HG02852 (cell line): ENCODE data around the gene TOMM20L.

Source experiments
- ATAC-seq: cut with Tn5 transposase; IDR thresholded peaks from one replicate; pipeline ENCODE4 v1.9.1; 2021; ENCODE audit warnings: mild to moderate bottlenecking, moderate library complexity; ENCODE audit not compliant: unreplicated experiment

TOMM20L gene

DNA sequence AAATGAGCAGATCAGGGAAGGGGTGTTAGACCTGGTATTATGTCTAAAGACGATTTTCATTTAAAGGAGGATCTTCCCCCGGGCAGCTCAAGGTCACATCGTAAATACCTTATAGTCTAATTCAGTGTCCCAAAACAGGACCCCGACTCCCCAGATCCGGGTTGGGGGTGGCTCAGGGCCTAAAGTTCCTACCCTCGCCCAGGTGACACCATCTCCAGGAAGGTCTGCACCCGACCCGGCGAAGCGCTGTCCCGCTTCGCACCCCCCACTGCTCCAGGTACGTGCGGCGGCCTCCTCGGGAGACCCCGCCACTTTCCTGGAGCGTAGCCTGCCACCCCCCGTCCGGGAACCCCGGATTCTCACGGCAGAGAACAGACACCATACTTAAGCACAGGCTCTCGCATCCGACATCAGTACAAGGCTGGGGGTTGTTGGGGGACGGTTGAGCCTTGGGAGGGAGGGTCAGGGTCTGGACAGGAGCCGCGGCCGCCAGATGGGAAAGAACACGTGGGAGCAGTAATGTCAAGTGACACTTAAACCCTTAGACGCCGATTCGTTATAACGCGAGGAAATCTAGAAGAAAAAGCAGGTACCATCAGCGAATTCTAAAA is 31.0 kb downstream of the TOMM20L start:
- ATAC-seq = peak; percentile 36

DNA sequence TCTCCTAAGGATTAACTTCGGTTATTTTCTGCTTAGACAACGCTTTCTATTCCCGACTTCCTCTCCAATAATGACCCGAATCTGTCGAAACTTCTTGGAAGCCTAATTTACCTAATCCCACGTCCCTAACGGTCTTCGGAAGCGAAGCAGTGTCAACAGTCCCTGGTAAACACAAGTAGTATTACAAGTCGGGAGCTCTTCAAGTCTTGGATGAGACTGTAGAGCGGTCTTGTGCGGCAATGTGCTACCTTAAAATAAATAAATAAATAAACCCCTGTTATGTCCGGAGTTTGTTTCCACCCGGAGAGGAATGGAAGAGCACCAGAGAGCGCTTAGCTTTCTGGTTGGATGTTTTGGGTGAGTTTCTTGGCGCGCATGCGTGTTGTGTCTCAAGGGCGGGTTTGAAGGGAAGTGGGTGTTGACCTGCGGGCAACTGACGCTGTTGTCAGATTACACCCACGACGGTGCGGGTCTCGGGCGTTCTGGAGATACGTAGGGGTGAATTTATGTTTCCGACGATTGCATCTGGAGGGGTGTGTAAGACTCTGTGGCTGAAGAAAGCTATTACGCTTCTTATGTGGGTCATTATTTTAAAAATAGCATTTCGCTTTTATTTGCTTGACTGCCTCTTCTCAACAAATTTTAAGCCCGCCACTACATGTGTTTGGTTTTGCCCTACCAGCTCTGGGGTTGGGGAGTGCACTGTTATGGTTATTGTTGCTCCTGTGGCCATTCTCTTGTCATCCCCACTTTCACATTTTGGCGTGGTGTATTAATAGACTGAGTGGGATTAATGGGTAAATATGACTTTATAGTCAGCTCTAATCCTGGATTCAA is 31.8 kb downstream of the TOMM20L start, which contains the start of the genes KIAA0586 and TIMM9:
Gene KIAA0586 (plus strand): TSS at position 439 of the 837 bp plus-strand sequence. CDS start 546 bp downstream, outside the sequence.
Gene TIMM9 (minus strand): TSS at position 251 of the 837 bp plus-strand sequence. CDS start 15,586 bp downstream, outside the sequence.
- ATAC-seq = peak; percentile 88

DNA sequence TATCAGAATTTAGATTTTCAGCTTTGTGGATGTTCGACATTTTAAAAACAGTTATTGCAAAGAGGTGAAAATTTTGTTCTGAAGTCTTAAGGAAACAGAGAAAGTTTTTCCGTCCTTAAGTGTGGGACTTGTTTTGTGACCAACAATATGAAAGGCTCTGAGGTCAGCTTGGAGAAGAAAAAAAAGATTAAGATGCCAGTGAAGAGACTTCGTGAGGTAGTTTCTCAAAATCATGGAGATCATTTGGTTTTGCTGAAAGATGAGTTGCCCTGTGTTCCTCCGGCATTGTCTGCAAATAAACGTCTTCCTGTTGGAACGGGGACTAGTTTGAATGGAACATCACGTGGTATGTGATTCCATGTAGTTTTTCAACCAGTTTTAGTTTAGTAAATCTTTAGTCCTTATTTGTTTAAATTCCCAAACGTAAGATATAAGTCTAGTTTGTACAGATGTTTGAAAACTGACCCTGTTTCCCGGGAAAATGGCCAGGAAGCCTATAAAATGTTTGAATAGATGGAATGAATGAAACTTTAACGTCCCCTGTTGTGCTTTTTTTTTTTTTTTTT is 32.5 kb downstream of the TOMM20L start:
- no peak for ATAC-seq

DNA sequence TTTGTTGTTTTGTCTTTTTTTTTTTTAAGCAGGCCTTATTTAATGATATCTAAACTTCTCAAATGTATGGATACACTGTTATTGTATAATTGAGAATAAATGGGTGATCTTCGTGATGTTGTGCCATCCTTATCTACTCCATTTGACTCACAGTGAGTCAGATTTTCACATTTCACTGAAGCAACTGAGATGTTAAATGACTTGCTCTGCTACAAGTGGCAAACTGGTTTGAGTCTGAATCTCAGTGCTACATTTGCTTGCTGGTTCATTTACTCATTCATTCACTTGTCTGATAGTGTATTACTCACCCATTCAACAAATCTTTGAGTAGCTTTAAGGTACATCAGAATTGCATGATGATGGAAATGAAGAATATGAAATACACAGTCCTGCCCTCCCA is 34.4 kb downstream of the TOMM20L start:
- ATAC-seq = no peak

DNA sequence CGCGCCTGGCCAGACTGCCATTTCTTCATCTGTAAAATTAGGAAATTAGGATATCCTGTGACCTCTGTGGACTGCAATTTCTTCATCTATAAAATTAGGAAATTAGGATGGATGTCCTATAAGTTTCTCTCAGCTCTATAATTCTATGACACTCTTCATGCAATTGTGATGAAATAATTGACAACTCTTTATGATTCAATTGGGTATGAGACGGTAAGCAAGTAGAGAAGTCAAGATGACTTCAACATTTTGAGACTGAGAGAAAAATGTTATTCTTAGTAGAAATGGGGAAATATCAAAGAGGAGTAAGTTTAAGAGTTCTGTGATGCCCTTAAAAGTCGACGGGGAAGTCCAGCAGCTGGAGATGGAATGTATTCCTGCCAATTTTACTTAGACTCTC is 43.7 kb downstream of the TOMM20L start:
- no peak for ATAC-seq

DNA sequence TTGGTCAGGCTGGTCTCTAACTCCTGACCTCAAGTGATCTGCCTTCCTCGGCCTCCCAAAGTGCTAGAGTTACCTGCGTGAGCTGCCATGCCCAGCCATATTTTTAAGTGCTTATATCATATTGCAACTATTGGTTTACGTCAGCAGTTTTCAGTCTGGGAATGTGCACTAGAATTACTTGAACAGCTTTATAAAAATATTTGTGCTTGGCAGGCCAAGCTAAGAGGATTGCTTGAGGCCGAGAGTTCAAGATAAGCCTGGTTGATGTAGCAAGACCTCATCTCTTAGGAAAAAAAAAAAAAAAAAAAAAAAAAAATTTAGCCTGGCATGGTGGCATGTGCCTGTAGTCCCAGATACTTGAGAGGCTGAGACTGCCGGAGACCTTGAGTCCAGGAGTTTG is 48.9 kb downstream of the TOMM20L start:
- ATAC-seq = no peak

DNA sequence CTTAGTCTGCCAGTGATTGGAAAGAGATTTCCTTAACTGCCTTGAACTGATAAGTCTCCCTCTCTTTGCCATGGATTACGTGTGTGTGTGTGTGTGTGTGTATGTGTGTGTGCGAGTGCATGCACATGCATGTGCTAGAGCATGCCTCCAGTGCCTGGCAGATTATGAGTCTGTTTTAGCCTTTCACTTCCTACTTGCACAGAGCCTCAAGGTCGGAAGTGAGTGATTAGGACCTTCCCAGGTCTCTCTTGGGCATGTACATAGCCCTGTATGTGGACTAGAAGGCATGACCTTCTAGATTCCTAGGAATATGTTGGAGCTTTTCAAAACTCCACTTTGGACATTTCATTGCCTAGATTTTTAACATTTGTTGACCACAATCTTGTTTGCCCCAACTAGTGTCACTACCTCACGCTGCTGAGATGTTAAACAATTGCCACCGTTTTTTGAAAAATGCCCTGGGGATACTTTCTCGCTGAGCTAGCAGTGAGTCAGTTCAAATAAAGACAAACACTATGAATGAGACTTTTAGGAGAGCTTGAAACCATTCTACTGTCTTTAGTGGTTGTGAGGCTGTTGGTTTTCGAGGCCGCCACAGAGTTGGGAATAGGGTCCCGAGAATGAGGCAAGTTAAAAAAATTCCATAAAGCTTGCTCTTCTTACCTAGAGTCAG is 60.0 kb downstream of the TOMM20L start:
- no peak for ATAC-seq
